Endothelial cell of umbilical vein (primary cell): Measurements from ENCODE around the gene ABCC2. TPM values are rescaled to one million over a fixed set of nuclear protein-coding genes. Genes with fewer than 3 reads are reported as not detected.

ENCODE experiments used
- BruUV-seq: library from RNA; stranded (reverse); fragments of 400-500 nt; replicated peaks from 2 replicates; lab custom pipeline; 2021; lab: Mats Ljungman, UMichigan
- CTCF ChIA-PET: fragments of 300-600, 350-600 bp; sonication (Branson Sonifier 250); formaldehyde crosslinking; loops from one replicate; lab custom pipeline; 2021; ENCODE audit warnings: antibody characterized with exemption, inconsistent platforms; lab: Charles Lee
- POLR2A ChIA-PET: fragments of 300-600, 350-600 bp; sonication (Branson Sonifier 250); formaldehyde crosslinking; loops from one replicate; lab custom pipeline; 2021; ENCODE audit warnings: antibody characterized with exemption, inconsistent platforms; lab: Charles Lee
- DNase-seq: peaks from one replicate; pipeline ENCODE4 v3.0.0-alpha.2; 2011; ENCODE audit warnings: low read depth, low spot score
- FAIRE-seq: peaks from 2 replicates; lab custom pipeline; 2011; peaks lifted over from hg19 to GRCh38; lab: Jason Lieb, UNC
- H2AFZ ChIP-seq: 2 replicates; pipeline ENCODE4 v1.6.0; 2012; ENCODE audit warnings: low read depth, low read length, control low read depth, inconsistent platforms
- H3K27ac ChIP-seq: 2 replicates; pipeline ENCODE4 v1.5.1; 2011; ENCODE audit warnings: low read depth, mild to moderate bottlenecking, control low read depth, low read length, moderate library complexity; ENCODE audit not compliant: insufficient read depth
- H3K27me3 ChIP-seq, 2 experiments: 2 replicates each; pipeline versions ENCODE4 v1.6.0 to v1.6.1; 2011; ENCODE audit warnings: low read length in 2 of 2, mixed read lengths in 1 of 2; ENCODE audit not compliant: control insufficient read depth in 2 of 2, insufficient read depth in 2 of 2
- H3K36me3 ChIP-seq, 2 experiments: 2 replicates in 1 of 2; 3 replicates in 1 of 2; pipeline ENCODE4 v1.5.1; 2011; ENCODE audit warnings: low read length in 2 of 2, mild to moderate bottlenecking in 1 of 2, moderate library complexity in 1 of 2; ENCODE audit not compliant: control insufficient read depth in 2 of 2, insufficient read depth in 2 of 2; ENCODE audit errors: extremely low read depth in 1 of 2
- H3K4me1 ChIP-seq: 3 replicates; pipeline ENCODE4 v1.5.1; 2011; ENCODE audit warnings: mild to moderate bottlenecking, low read length; ENCODE audit not compliant: control insufficient read depth, insufficient read depth; ENCODE audit errors: extremely low read depth
- H3K4me2 ChIP-seq: 2 replicates; pipeline ENCODE4 v1.6.1; 2011; ENCODE audit warnings: low read length, control low read depth, mixed read lengths; ENCODE audit not compliant: insufficient read depth
- H3K4me3 ChIP-seq, 3 experiments: fragments of 200-600 bp in 1 of 3; sonication (generic), shearing (Covaris generic) in 1 of 3; replicated peaks in 1 of 3; 2 replicates each; pipeline ENCODE4 v1.5.1; 2011 to 2016; ENCODE audit warnings: control low read depth in 3 of 3, low read length in 3 of 3, mild to moderate bottlenecking in 2 of 3, inconsistent platforms in 1 of 3, low read depth in 1 of 3, moderate library complexity in 1 of 3; ENCODE audit not compliant: insufficient read depth in 1 of 3
- H3K79me2 ChIP-seq: 2 replicates; pipeline ENCODE4 v1.6.0; 2012; ENCODE audit warnings: low read length, inconsistent platforms; ENCODE audit not compliant: control insufficient read depth, insufficient read depth
- H3K9ac ChIP-seq: replicated peaks from 2 replicates; pipeline ENCODE3; 2011; ENCODE audit warnings: low read length, control low read depth; ENCODE audit not compliant: insufficient read depth; ENCODE audit errors: extremely low read depth
- H3K9me1 ChIP-seq: replicated peaks from 3 replicates; pipeline ENCODE4 v1.6.0; 2011; ENCODE audit warnings: mild to moderate bottlenecking, low read length; ENCODE audit not compliant: control insufficient read depth, insufficient read depth; ENCODE audit errors: extremely low read depth
- H3K9me3 ChIP-seq: replicated peaks from 2 replicates; pipeline ENCODE4 v1.5.1; 2012; ENCODE audit warnings: low read length, inconsistent platforms; ENCODE audit not compliant: control insufficient read depth, insufficient read depth
- H4K20me1 ChIP-seq: replicated peaks from 2 replicates; pipeline ENCODE3; 2011; ENCODE audit warnings: mild to moderate bottlenecking, low read length; ENCODE audit not compliant: control insufficient read depth, insufficient read depth; ENCODE audit errors: extremely low read depth
- EZH2 ChIP-seq: IDR thresholded peaks from 2 replicates; pipeline ENCODE4 v1.6.1; 2012; ENCODE audit warnings: borderline replicate concordance, low read depth, mild to moderate bottlenecking, moderate library complexity, low read length, inconsistent platforms; ENCODE audit not compliant: severe bottlenecking
- FOS ChIP-seq: IDR thresholded peaks from 2 replicates; pipeline ENCODE4 v1.6.1; 2011; ENCODE audit warnings: mild to moderate bottlenecking, low read length, moderate library complexity, borderline replicate concordance; ENCODE audit not compliant: insufficient read depth
- GATA2 ChIP-seq: IDR thresholded peaks from 2 replicates; pipeline ENCODE4 v1.7.0; 2011; ENCODE audit warnings: low read depth, mild to moderate bottlenecking, moderate library complexity, mixed read lengths, low read length; ENCODE audit not compliant: insufficient read length, insufficient read depth
- JUN ChIP-seq: IDR thresholded peaks from 2 replicates; pipeline ENCODE4 v1.6.1; 2011; ENCODE audit warnings: borderline replicate concordance, low read depth; ENCODE audit not compliant: insufficient read length, insufficient read depth
- MYC ChIP-seq: IDR thresholded peaks from one replicate; pipeline ENCODE4 v1.6.1; 2011; ENCODE audit warnings: mild to moderate bottlenecking, low read depth, low read length
- POLR2A ChIP-seq: IDR thresholded peaks from 2 replicates; pipeline ENCODE4 v1.6.1; 2012; ENCODE audit warnings: low read depth, mild to moderate bottlenecking, control low read depth, low read length
- POLR2AphosphoS5 ChIP-seq: IDR thresholded peaks from 2 replicates; pipeline ENCODE4 v1.6.1; 2012; ENCODE audit warnings: low read depth, mild to moderate bottlenecking, control low read depth, low read length, moderate library complexity; ENCODE audit not compliant: insufficient read depth
- dilution Hi-C: fragments of 300-500 bp; cut with MboI; formaldehyde crosslinking; loops from one replicate; pipeline ENCODE4 v1.15.0; 2019; ENCODE audit warnings: low sequenced_read_pairs; ENCODE audit not compliant: extremely low pct_ligation_motif_present
- intact Hi-C: fragments of 100-400 bp; cut with micrococcal nuclease; formaldehyde crosslinking; loops from one replicate; pipeline ENCODE4 v1.10.0; 2022
- polyA plus RNA-seq, 4 experiments: library from polyadenylated mRNA; depleted of rRNA in 3 of 4; stranded (reverse) in 3 of 4; unstranded in 1 of 4; fragments of >200 nt; gene quantifications; 2 replicates each; pipeline versions ENCODE4 v1.2.1 to v1.2.3, GENCODE V29; 2011 to 2012; ENCODE audit warnings: missing spikeins in 1 of 4
- total RNA-seq: library from RNA; stranded (reverse); gene quantifications from 2 replicates; pipeline ENCODE4 v1.2.3, GENCODE V29; 2021
- TF ChIP-seq, protein P1 (sequence below): IDR thresholded peaks from 2 replicates; pipeline ENCODE4 v1.6.1; 2011; ENCODE audit not compliant: insufficient read depth, insufficient read length
- TF ChIP-seq, protein P2 (sequence below), 2 donors: IDR thresholded peaks; 1 replicate in 1 of 2; 2 replicates in 1 of 2; pipeline ENCODE4 v1.5.1; 2011; ENCODE audit warnings: low read length in 2 of 2, mild to moderate bottlenecking in 2 of 2, moderate library complexity in 2 of 2, control low read depth in 1 of 2, inconsistent platforms in 1 of 2, low read depth in 1 of 2; ENCODE audit not compliant: insufficient read depth in 1 of 2; ENCODE audit errors: extremely low read depth in 1 of 2

ABCC2 gene
- total and polyA plus RNA-seq, 2 donors (not counting 3 experiments of a cell fraction or from before 2014, with no cell fraction given) = 1.5 to 3.3 TPM

- no peaks in the 10 kb centered on the region for H3K27me3 ChIP-seq
- no peaks in the 10 kb centered on the region for H3K9me1 ChIP-seq
- H3K9me3 ChIP-seq = no peaks in the 10 kb centered on the region
- intact Hi-C loops = no loop called here
- BruUV-seq = no TSS peak
- no peak overlapping the region for H3K9ac ChIP-seq
- H4K20me1 ChIP-seq = no peaks in the 10 kb centered on the region
- ChIA-PET POLR2A (interaction anchor here (0.6 kb wide), 1 partner anchor 650 kb away, joined by 3 read pairs; the partner anchor contains the start of gene SEC31B), CTCF (interaction anchor here (1.5 to 3.1 kb wide), 4 partner anchors 10 to 176 kb away, joined by 7 to 13 read pairs (median 10); partner anchors contain the start of gene DNMBP)
- no peak for DNase-seq
- H3K36me3 ChIP-seq = peaks cover 5 to 13% of the 10 kb centered on the region in 2 experiments
- TF ChIP-seq, protein P1, sequence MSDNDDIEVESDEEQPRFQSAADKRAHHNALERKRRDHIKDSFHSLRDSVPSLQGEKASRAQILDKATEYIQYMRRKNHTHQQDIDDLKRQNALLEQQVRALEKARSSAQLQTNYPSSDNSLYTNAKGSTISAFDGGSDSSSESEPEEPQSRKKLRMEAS = no peak
- TF ChIP-seq EZH2 = no peak
- TF ChIP-seq GATA2 = no peak
- TF ChIP-seq FOS = no peak
- TF ChIP-seq JUN = no peak
- TF ChIP-seq, protein P2, sequence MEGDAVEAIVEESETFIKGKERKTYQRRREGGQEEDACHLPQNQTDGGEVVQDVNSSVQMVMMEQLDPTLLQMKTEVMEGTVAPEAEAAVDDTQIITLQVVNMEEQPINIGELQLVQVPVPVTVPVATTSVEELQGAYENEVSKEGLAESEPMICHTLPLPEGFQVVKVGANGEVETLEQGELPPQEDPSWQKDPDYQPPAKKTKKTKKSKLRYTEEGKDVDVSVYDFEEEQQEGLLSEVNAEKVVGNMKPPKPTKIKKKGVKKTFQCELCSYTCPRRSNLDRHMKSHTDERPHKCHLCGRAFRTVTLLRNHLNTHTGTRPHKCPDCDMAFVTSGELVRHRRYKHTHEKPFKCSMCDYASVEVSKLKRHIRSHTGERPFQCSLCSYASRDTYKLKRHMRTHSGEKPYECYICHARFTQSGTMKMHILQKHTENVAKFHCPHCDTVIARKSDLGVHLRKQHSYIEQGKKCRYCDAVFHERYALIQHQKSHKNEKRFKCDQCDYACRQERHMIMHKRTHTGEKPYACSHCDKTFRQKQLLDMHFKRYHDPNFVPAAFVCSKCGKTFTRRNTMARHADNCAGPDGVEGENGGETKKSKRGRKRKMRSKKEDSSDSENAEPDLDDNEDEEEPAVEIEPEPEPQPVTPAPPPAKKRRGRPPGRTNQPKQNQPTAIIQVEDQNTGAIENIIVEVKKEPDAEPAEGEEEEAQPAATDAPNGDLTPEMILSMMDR (IDR thresholded peaks at IDR 0.05; ENCODE audit: extremely low read depth in 1 of 2, insufficient read depth in 1 of 2, low read depth in 1 of 2, low read length in 2 of 2) = no peak
- TF ChIP-seq POLR2AphosphoS5 = no peak
- TF ChIP-seq MYC = no peak
- TF ChIP-seq POLR2A = no peak
- peaks cover 4% of the 10 kb centered on the region for H3K4me1 ChIP-seq
- H3K27ac ChIP-seq = no peak overlapping the region
- H3K4me3 ChIP-seq = no peak overlapping the region
- dilution Hi-C loops = no loop called here
- no peak for FAIRE-seq
- no peak overlapping the region for H2AFZ ChIP-seq
- H3K4me2 ChIP-seq = no peak overlapping the region
- H3K79me2 ChIP-seq = no peaks in the 10 kb centered on the region
Measured at GRCh38 chr10:99869581-99870122, 87.2 kb downstream of the ABCC2 start.
